IMR-90 (cell line): ENCODE measurements around the gene PALLD. TPM values are rescaled to one million over a fixed set of nuclear protein-coding genes. Genes with fewer than 3 reads are reported as not detected.

Experiments
- ATAC-seq: fragments of 200-7000 bp; cut with Tn5 transposase; 2 replicates; pipeline ENCODE4 v1.9.1; 2020; ENCODE audit warnings: low read depth, mild to moderate bottlenecking, moderate library complexity
- BruUV-seq: library from RNA; stranded (reverse); fragments of 400-500 nt; replicated peaks from 2 replicates; lab custom pipeline; 2021; lab: Mats Ljungman, UMichigan
- CTCF ChIA-PET: fragments of 300-600 bp; formaldehyde crosslinking; extraction: SDS; loops from one replicate; lab custom pipeline; 2021; ENCODE audit warnings: antibody characterized with exemption; lab: Yijun Ruan, JAX
- POLR2A ChIA-PET: fragments of 300-600 bp; sonication (Branson Sonifier 250); formaldehyde crosslinking; loops from one replicate; lab custom pipeline; 2022; ENCODE audit warnings: antibody characterized with exemption; ENCODE audit not compliant: unreplicated experiment; lab: Charles Lee
- DNase-seq: peaks from one replicate; pipeline ENCODE4 v3.0.0; 2013
- H2AFZ ChIP-seq: replicated peaks from 2 replicates; pipeline ENCODE3; 2013; ENCODE audit warnings: low read length, mild to moderate bottlenecking; ENCODE audit not compliant: poor library complexity
- H2AK5ac ChIP-seq: 2 replicates; pipeline ENCODE4 v1.6.1; 2013; ENCODE audit warnings: low read depth, low read length, inconsistent platforms
- H2AK9ac ChIP-seq: replicated peaks from 2 replicates; pipeline ENCODE3; 2013; ENCODE audit warnings: mild to moderate bottlenecking, low read depth, low read length, moderate library complexity; ENCODE audit not compliant: poor library complexity
- H2BK120ac ChIP-seq: 2 replicates; pipeline ENCODE4 v1.6.1; 2013; ENCODE audit warnings: low read depth, low read length, inconsistent platforms
- H2BK15ac ChIP-seq: 3 replicates; pipeline ENCODE4 v1.6.1; 2013; ENCODE audit warnings: low read depth, low read length, inconsistent platforms
- H2BK20ac ChIP-seq: 2 replicates; pipeline ENCODE4 v1.6.1; 2013; ENCODE audit warnings: low read depth, mild to moderate bottlenecking, inconsistent platforms, low read length, moderate library complexity
- H2BK5ac ChIP-seq: 2 replicates; pipeline ENCODE4 v1.6.1; 2013; ENCODE audit warnings: mild to moderate bottlenecking, low read depth, low read length, inconsistent platforms; ENCODE audit not compliant: poor library complexity, severe bottlenecking
- H3K14ac ChIP-seq: replicated peaks from 2 replicates; pipeline ENCODE4 v1.6.1; 2013; ENCODE audit warnings: low read depth, low read length, inconsistent platforms
- H3K18ac ChIP-seq: 2 replicates; pipeline ENCODE4 v1.6.1; 2013; ENCODE audit warnings: low read depth, low read length, control low read depth
- H3K23ac ChIP-seq: 2 replicates; pipeline ENCODE4 v1.6.1; 2013; ENCODE audit warnings: low read depth, low read length, inconsistent platforms
- H3K27ac ChIP-seq: 2 replicates; pipeline ENCODE4 v1.5.1; 2013; ENCODE audit warnings: mild to moderate bottlenecking, control low read depth, low read length; ENCODE audit not compliant: insufficient read depth
- H3K27me3 ChIP-seq: 2 replicates; pipeline ENCODE4 v1.6.1; 2013; ENCODE audit warnings: low read length; ENCODE audit not compliant: control insufficient read depth, insufficient read depth
- H3K36me3 ChIP-seq: 2 replicates; pipeline ENCODE4 v1.6.1; 2013; ENCODE audit warnings: low read length, mixed read lengths; ENCODE audit not compliant: control insufficient read depth, insufficient read depth
- H3K4ac ChIP-seq: 2 replicates; pipeline ENCODE4 v1.6.1; 2013; ENCODE audit warnings: low read depth, low read length, inconsistent platforms
- H3K4me1 ChIP-seq: 2 replicates; pipeline ENCODE4 v1.6.1; 2013; ENCODE audit warnings: low read length, mixed read lengths; ENCODE audit not compliant: control insufficient read depth, insufficient read depth
- H3K4me2 ChIP-seq: 2 replicates; pipeline ENCODE4 v1.6.1; 2013; ENCODE audit warnings: low read depth, mild to moderate bottlenecking, control low read depth, low read length, moderate library complexity
- H3K4me3 ChIP-seq: 2 replicates; pipeline ENCODE4 v1.5.1; 2013; ENCODE audit warnings: low read depth, mild to moderate bottlenecking, control low read depth, low read length, moderate library complexity; ENCODE audit not compliant: insufficient read depth
- H3K56ac ChIP-seq: 2 replicates; pipeline ENCODE4 v1.6.1; 2013; ENCODE audit warnings: low read length, inconsistent platforms; ENCODE audit not compliant: insufficient read depth; ENCODE audit errors: extremely low read depth
- H3K79me1 ChIP-seq, 2 experiments: 2 replicates each; pipeline ENCODE4 v1.6.1; 2013; ENCODE audit warnings: low read length in 2 of 2, inconsistent platforms in 1 of 2, low read depth in 1 of 2
- H3K9ac ChIP-seq: 2 replicates; pipeline ENCODE4 v1.6.1; 2013; ENCODE audit warnings: low read depth, low read length, control low read depth
- H3K9me1 ChIP-seq: 2 replicates; pipeline ENCODE4 v1.6.1; 2013; ENCODE audit warnings: low read length, inconsistent platforms; ENCODE audit not compliant: insufficient read depth
- H3K9me3 ChIP-seq: 2 replicates; pipeline ENCODE4 v1.6.1; 2013; ENCODE audit warnings: low read length; ENCODE audit not compliant: control insufficient read depth, insufficient read depth
- H4K20me1 ChIP-seq: 2 replicates; pipeline ENCODE4 v1.6.1; 2013; ENCODE audit warnings: low read length, inconsistent platforms; ENCODE audit not compliant: insufficient read depth
- H4K5ac ChIP-seq: 2 replicates; pipeline ENCODE4 v1.6.1; 2013; ENCODE audit warnings: mild to moderate bottlenecking, low read depth, low read length, control low read depth
- H4K8ac ChIP-seq, 2 experiments: 2 replicates each; pipeline ENCODE4 v1.6.1; 2013; ENCODE audit warnings: low read depth in 2 of 2, low read length in 2 of 2, control low read depth in 1 of 2, inconsistent platforms in 1 of 2
- H4K91ac ChIP-seq: 2 replicates; pipeline ENCODE4 v1.6.1; 2013; ENCODE audit warnings: low read depth, low read length, inconsistent platforms; ENCODE audit not compliant: insufficient read depth
- BHLHE40 ChIP-seq: fragments of 150-350 bp; IDR thresholded peaks from 2 replicates; pipeline ENCODE4 v1.6.1; 2016; ENCODE audit warnings: mild to moderate bottlenecking, low read depth, low read length
- CEBPB ChIP-seq: IDR thresholded peaks from 2 replicates; pipeline ENCODE4 v1.6.1; 2012; ENCODE audit warnings: low read depth, low read length, improper control_type of control experiment
- CHD1 ChIP-seq: IDR thresholded peaks from 2 replicates; pipeline ENCODE4 v1.6.1; 2012; ENCODE audit warnings: low read depth, low read length, improper control_type of control experiment
- FOS ChIP-seq: fragments of 150-350 bp; IDR thresholded peaks from 2 replicates; pipeline ENCODE4 v1.6.1; 2016; ENCODE audit warnings: low read depth, low read length
- MAFK ChIP-seq: IDR thresholded peaks from 2 replicates; pipeline ENCODE4 v1.6.1; 2012; ENCODE audit warnings: low read depth, low read length, improper control_type of control experiment
- MAZ ChIP-seq: IDR thresholded peaks from 2 replicates; pipeline ENCODE4 v1.6.1; 2012; ENCODE audit warnings: low read depth, mild to moderate bottlenecking, low read length, improper control_type of control experiment, moderate library complexity, borderline replicate concordance
- MXI1 ChIP-seq: IDR thresholded peaks from 2 replicates; pipeline ENCODE4 v1.6.1; 2012; ENCODE audit warnings: low read depth, mild to moderate bottlenecking, low read length, moderate library complexity, borderline replicate concordance
- NFE2L2 ChIP-seq: fragments of 150-350 bp; IDR thresholded peaks from 2 replicates; pipeline ENCODE4 v1.6.1; 2016; ENCODE audit warnings: low read depth, mild to moderate bottlenecking, low read length
- POLR2A ChIP-seq: IDR thresholded peaks from 2 replicates; pipeline ENCODE4 v1.6.1; 2012; ENCODE audit warnings: mild to moderate bottlenecking, low read depth, low read length
- RAD21 ChIP-seq: IDR thresholded peaks from 2 replicates; pipeline ENCODE4 v1.6.1; 2012; ENCODE audit warnings: low read length, improper control_type of control experiment
- RCOR1 ChIP-seq: IDR thresholded peaks from 2 replicates; pipeline ENCODE4 v1.6.1; 2012; ENCODE audit warnings: mild to moderate bottlenecking, low read length, improper control_type of control experiment; ENCODE audit not compliant: insufficient replicate concordance
- RFX5 ChIP-seq: IDR thresholded peaks from 2 replicates; pipeline ENCODE4 v1.8.0; 2012; ENCODE audit warnings: low read depth, mild to moderate bottlenecking, low read length, moderate library complexity
- SMC3 ChIP-seq: fragments of 150-350 bp; IDR thresholded peaks from 2 replicates; pipeline ENCODE4 v1.6.1; 2016; ENCODE audit warnings: low read depth, mild to moderate bottlenecking, antibody characterized with exemption, low read length, moderate library complexity
- WGBS, 2 experiments: methylation state at CpG; one replicate each; pipeline versions ENCODE4 v1.1.5 to v1.1.7; 2013; ENCODE audit warnings: missing lambda C conversion rate in 2 of 2; ENCODE audit not compliant: insufficient read length in 1 of 2; ENCODE audit errors: extremely low coverage in 2 of 2; 5-methylcytosine and 5-hydroxymethylcytosine counted together
- dilution Hi-C: fragments of 300-500 bp; cut with HindIII; formaldehyde crosslinking; loops from one replicate; pipeline ENCODE4 v1.14.3; 2018; ENCODE audit warnings: low sequenced_read_pairs; ENCODE audit not compliant: unreplicated experiment
- in situ Hi-C: fragments of 300-500 bp; cut with MboI; formaldehyde crosslinking; loops from 3 replicates; pipeline ENCODE4 v1.14.3; 2019; ENCODE audit warnings: low sequenced_read_pairs, inconsistent platforms, mixed read lengths
- intact Hi-C: fragments of 100-400 bp; cut with micrococcal nuclease; formaldehyde crosslinking; loops from 2 replicates; pipeline ENCODE4 v1.10.0; 2022
- polyA plus RNA-seq, 3 experiments: library from polyadenylated mRNA; depleted of rRNA; stranded (reverse); fragments of >200 nt; gene quantifications; 2 replicates each; pipeline ENCODE4 v1.2.3, GENCODE V29; 2012; ENCODE audit warnings: low replicate concordance in 1 of 3
- total RNA-seq: library from RNA; depleted of rRNA; stranded (reverse); fragments of >200 nt; gene quantifications from 2 replicates; pipeline ENCODE4 v1.2.3, GENCODE V29; 2012
- TF ChIP-seq, protein P1 (sequence below): fragments of 150-350 bp; IDR thresholded peaks from 2 replicates; pipeline ENCODE4 v1.6.1; 2017; ENCODE audit warnings: mild to moderate bottlenecking, antibody characterized with exemption, low read length, low read depth
- TF ChIP-seq, protein P2 (sequence below): conservative IDR thresholded peaks from 2 replicates; pipeline ENCODE4 v1.5.1; 2012; ENCODE audit warnings: mild to moderate bottlenecking, low read depth, low read length, improper control_type of control experiment
- TF ChIP-seq, protein P3 (sequence below): fragments of 150-350 bp; IDR thresholded peaks from 2 replicates; pipeline ENCODE4 v1.6.1; 2016; ENCODE audit warnings: low read depth, mild to moderate bottlenecking, low read length, moderate library complexity, borderline replicate concordance

The PALLD gene
- total and polyA plus RNA-seq, 2 of the 4 experiments (the other 2 are of a cell fraction): 91.0 to 91.9 TPM

DNA sequence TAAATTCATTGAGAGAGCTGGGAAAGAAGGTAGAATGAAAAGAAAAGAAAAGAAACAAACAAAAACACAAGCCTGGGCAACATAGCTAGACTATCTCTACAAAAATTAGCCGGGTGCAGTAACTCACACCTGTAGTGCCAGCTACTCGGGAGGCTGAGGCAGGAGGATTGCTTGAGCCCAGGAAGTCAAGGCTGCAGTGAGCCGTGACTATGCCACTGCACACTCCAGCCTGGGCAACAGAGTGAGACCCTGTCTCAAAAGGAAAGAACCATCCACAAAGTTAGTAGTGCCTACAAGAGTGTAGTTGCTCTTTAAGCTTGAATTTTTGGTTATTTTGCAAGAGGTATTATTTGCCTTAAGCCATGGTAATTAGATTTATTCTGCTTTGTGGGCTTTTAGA is 355.5 kb downstream of the PALLD start:
- intact Hi-C loops: no loop called here
- no peak overlapping the region for H3K56ac ChIP-seq
- ChIA-PET POLR2A (no interaction called here), CTCF (no interaction called here)
- no peak overlapping the region for H3K4me3 ChIP-seq
- H3K4me2 ChIP-seq: no peak overlapping the region
- H3K14ac ChIP-seq: no peak overlapping the region
- DNase-seq: no peak
- H2BK5ac ChIP-seq: peak overlapping the region; percentile 67
- H3K23ac ChIP-seq: no peak overlapping the region
- H2AFZ ChIP-seq: no peak overlapping the region
- H3K79me1 ChIP-seq: peaks cover 30 to 73% of the 10 kb centered on the region in 2 experiments
- dilution Hi-C loops: no loop called here
- H4K5ac ChIP-seq: peak overlapping the region; percentile 9; the same call in 1 of the 2 replicates
- no peaks in the 10 kb centered on the region for H3K27me3 ChIP-seq
- H4K20me1 ChIP-seq: peaks cover 48% of the 10 kb centered on the region
- H4K8ac ChIP-seq: no peak overlapping the region
- in situ Hi-C loops: no loop called here
- WGBS, 2 experiments: 100% methylated on average over 1 of the region's 3 CpGs; no CpG with 5 or more reads in 1 of the 2 experiments
- H3K27ac ChIP-seq: no peak overlapping the region
- peak overlapping the region; percentile 66; the same call in 1 of the 2 replicates for H3K4ac ChIP-seq
- peaks cover 26% of the 10 kb centered on the region for H3K36me3 ChIP-seq
- H2AK9ac ChIP-seq: no peak overlapping the region
- no peak for ATAC-seq
- H3K9ac ChIP-seq: no peak overlapping the region
- BruUV-seq: no TSS peak
- H2BK120ac ChIP-seq: no peak overlapping the region
- H2BK20ac ChIP-seq: peak overlapping the region; percentile 20; the same call in 1 of the 2 replicates
- no peak overlapping the region for H2AK5ac ChIP-seq
- TF ChIP-seq, protein P1, sequence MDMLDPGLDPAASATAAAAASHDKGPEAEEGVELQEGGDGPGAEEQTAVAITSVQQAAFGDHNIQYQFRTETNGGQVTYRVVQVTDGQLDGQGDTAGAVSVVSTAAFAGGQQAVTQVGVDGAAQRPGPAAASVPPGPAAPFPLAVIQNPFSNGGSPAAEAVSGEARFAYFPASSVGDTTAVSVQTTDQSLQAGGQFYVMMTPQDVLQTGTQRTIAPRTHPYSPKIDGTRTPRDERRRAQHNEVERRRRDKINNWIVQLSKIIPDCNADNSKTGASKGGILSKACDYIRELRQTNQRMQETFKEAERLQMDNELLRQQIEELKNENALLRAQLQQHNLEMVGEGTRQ: no peak
- TF ChIP-seq, protein P2, sequence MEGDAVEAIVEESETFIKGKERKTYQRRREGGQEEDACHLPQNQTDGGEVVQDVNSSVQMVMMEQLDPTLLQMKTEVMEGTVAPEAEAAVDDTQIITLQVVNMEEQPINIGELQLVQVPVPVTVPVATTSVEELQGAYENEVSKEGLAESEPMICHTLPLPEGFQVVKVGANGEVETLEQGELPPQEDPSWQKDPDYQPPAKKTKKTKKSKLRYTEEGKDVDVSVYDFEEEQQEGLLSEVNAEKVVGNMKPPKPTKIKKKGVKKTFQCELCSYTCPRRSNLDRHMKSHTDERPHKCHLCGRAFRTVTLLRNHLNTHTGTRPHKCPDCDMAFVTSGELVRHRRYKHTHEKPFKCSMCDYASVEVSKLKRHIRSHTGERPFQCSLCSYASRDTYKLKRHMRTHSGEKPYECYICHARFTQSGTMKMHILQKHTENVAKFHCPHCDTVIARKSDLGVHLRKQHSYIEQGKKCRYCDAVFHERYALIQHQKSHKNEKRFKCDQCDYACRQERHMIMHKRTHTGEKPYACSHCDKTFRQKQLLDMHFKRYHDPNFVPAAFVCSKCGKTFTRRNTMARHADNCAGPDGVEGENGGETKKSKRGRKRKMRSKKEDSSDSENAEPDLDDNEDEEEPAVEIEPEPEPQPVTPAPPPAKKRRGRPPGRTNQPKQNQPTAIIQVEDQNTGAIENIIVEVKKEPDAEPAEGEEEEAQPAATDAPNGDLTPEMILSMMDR: no peak
- TF ChIP-seq POLR2A: no peak
- TF ChIP-seq RFX5: no peak
- TF ChIP-seq FOS: no peak
- TF ChIP-seq MAFK: no peak
- no peak for TF ChIP-seq SMC3
- TF ChIP-seq CEBPB: no peak
- TF ChIP-seq RCOR1: no peak
- TF ChIP-seq NFE2L2: no peak
- no peak for TF ChIP-seq BHLHE40
- no peak for TF ChIP-seq MXI1
- TF ChIP-seq, protein P3, sequence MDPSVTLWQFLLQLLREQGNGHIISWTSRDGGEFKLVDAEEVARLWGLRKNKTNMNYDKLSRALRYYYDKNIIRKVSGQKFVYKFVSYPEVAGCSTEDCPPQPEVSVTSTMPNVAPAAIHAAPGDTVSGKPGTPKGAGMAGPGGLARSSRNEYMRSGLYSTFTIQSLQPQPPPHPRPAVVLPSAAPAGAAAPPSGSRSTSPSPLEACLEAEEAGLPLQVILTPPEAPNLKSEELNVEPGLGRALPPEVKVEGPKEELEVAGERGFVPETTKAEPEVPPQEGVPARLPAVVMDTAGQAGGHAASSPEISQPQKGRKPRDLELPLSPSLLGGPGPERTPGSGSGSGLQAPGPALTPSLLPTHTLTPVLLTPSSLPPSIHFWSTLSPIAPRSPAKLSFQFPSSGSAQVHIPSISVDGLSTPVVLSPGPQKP: no peak
- no peak for TF ChIP-seq MAZ
- TF ChIP-seq RAD21: no peak
- no peak for TF ChIP-seq CHD1
- H2BK15ac ChIP-seq: no peak overlapping the region
- H4K91ac ChIP-seq: no peak overlapping the region
- peaks cover 5% of the 10 kb centered on the region; the same call in 1 of the 2 replicates for H3K9me3 ChIP-seq
- peaks cover 19% of the 10 kb centered on the region for H3K9me1 ChIP-seq
- H3K18ac ChIP-seq: no peak overlapping the region
- peaks cover 21% of the 10 kb centered on the region for H3K4me1 ChIP-seq
